GM12891 (cell line): ENCODE measurements around the gene CTSG.

Source experiments
- PAX5 ChIP-seq: IDR thresholded peaks from 2 replicates; pipeline ENCODE4 v1.6.1; 2011; ENCODE audit warnings: low read length, moderate library complexity, mild to moderate bottlenecking; ENCODE audit not compliant: insufficient read depth, severe bottlenecking
- POLR2A ChIP-seq: IDR thresholded peaks from 2 replicates; pipeline ENCODE4 v1.6.1; 2011; ENCODE audit warnings: low read depth, low read length, control low read depth
- POLR2AphosphoS5 ChIP-seq: IDR thresholded peaks from 2 replicates; pipeline ENCODE4 v1.6.1; 2011; ENCODE audit warnings: low read depth, low read length, control low read depth
- TAF1 ChIP-seq: IDR thresholded peaks from 2 replicates; pipeline ENCODE4 v1.6.1; 2011; ENCODE audit warnings: low read depth, low read length, control low read depth

- TF ChIP-seq TAF1 = no peak
- no peak for TF ChIP-seq POLR2AphosphoS5
- no peak for TF ChIP-seq POLR2A
- TF ChIP-seq PAX5 = no peak
Observed at GRCh38 chr14:24597403-24597802, 21.4 kb upstream of the CTSG start.
